GM10248 (cell line): ENCODE data around the gene MIA.

Experiments
- CTCF ChIA-PET: fragments of 300-600 bp; sonication (Branson Sonifier 250); formaldehyde crosslinking; extraction: SDS; loops from one replicate; lab custom pipeline; 2021; ENCODE audit warnings: antibody characterized with exemption; lab: Yijun Ruan, JAX
- POLR2A ChIA-PET: fragments of 350-650 bp; sonication (Branson Sonifier 250); formaldehyde crosslinking; extraction: SDS; loops from one replicate; lab custom pipeline; 2020; ENCODE audit warnings: antibody characterized with exemption; lab: Yijun Ruan, JAX
- DNase-seq: peaks from one replicate; pipeline ENCODE4 v3.0.0; 2012; ENCODE audit errors: extremely low spot score
- CTCF ChIP-seq: IDR thresholded peaks from 2 replicates; pipeline ENCODE4 v1.5.1; 2012; ENCODE audit warnings: mild to moderate bottlenecking, low read depth; ENCODE audit errors: extremely low read depth, missing control alignments, control extremely low read depth

The MIA gene

GRCh38 chr19:40742477-40742876 is 32.8 kb upstream of the MIA start:
- CTCF ChIA-PET: interaction anchor here (1.4 to 2.2 kb wide), 5 partner anchors 9 to 108 kb away, joined by 4 to 10 read pairs (median 5); partner anchors contain the start of gene RAB4B
- DNase-seq: no peak
- no peak for TF ChIP-seq CTCF
- POLR2A ChIA-PET: interaction anchor here (0.6 to 1.5 kb wide), 2 partner anchors 11 to 26 kb away, joined by 3 to 9 read pairs; partner anchors contain the start of genes COQ8B and ITPKC

GRCh38 chr19:40742886-40743285 is 32.4 kb upstream of the MIA start:
- CTCF ChIA-PET: interaction anchor here (1.2 to 2.2 kb wide), 6 partner anchors 9 to 108 kb away, joined by 3 to 10 read pairs (median 4); partner anchors contain the start of genes ITPKC and RAB4B
- DNase-seq: no peak
- TF ChIP-seq CTCF: no peak

GRCh38 chr19:40743926-40744325 is 31.4 kb upstream of the MIA start:
- TF ChIP-seq CTCF: no peak
- POLR2A ChIA-PET: no interaction called here
- no peak for DNase-seq
- CTCF ChIA-PET: interaction anchor here (0.7 to 2.2 kb wide), 7 partner anchors 10 to 109 kb away, joined by 3 to 10 read pairs (median 3); partner anchors contain the start of genes EGLN2 and ITPKC

More at GRCh38 chr19:40742886-40743285, 32.4 kb upstream of the MIA start:
- POLR2A ChIA-PET: interaction anchor here (1.5 kb wide), 1 partner anchor 26 kb away, joined by 3 read pairs; the partner anchor contains the start of genes COQ8B and ITPKC

- ChIA-PET POLR2A (interaction anchor here (0.8 kb wide), 1 partner anchor 17 kb away, joined by 3 read pairs; no protein-coding TSS in a partner anchor), CTCF (interaction anchor here (0.7 to 1.5 kb wide), 7 partner anchors 11 to 81 kb away, joined by 3 to 6 read pairs (median 3); partner anchors contain the start of gene EGLN2)
These were observed 30.5 kb upstream of the MIA start for GRCh38 chr19:40744554-40745401.

GRCh38 chr19:40745402-40745780 is 29.9 kb upstream of the MIA start:
- POLR2A ChIA-PET: interaction anchor here (0.8 kb wide), 1 partner anchor 18 kb away, joined by 3 read pairs; no protein-coding TSS in a partner anchor
- CTCF ChIA-PET: interaction anchor here (0.8 to 1.5 kb wide), 3 partner anchors 31 to 82 kb away, joined by 3 to 4 read pairs (median 3); no protein-coding TSS in a partner anchor
- TF ChIP-seq CTCF: no peak
- DNase-seq: no peak

More at GRCh38 chr19:40744554-40745401, 30.5 kb upstream of the MIA start:
- peak; percentile 16 for TF ChIP-seq CTCF
- peak; percentile 34 for DNase-seq

- ChIA-PET CTCF (interaction anchor here (1.0 to 2.4 kb wide), 3 partner anchors 10 to 59 kb away, joined by 3 to 5 read pairs (median 4); no protein-coding TSS in a partner anchor), POLR2A (interaction anchor here (1.8 kb wide), 1 partner anchor 12 kb away, joined by 6 read pairs; no protein-coding TSS in a partner anchor)
- no peak for DNase-seq
- TF ChIP-seq CTCF: no peak
These were observed 27.8 kb upstream of the MIA start for GRCh38 chr19:40747536-40747935.
